Activated CD8-positive, alpha-beta memory T cell treated with anti-CD3 and anti-CD28 coated beads for 48 hours (primary cell): ENCODE data around the gene PRPF40A.

Source experiments
- DNase-seq, 3 experiments: peaks; one replicate each; pipeline ENCODE4 v3.0.0-alpha.2; 2020; ENCODE audit warnings: low read depth in 2 of 3, low spot score in 2 of 3

The PRPF40A gene

GRCh38 chr2:152655880-152656279 lies 61.4 kb downstream of the PRPF40A start:
- no peak for DNase-seq

- DNase-seq, result no peak
Measured at GRCh38 chr2:152651834-152652233, 65.4 kb downstream of the PRPF40A start.

- no peak for DNase-seq
Measured at GRCh38 chr2:152650768-152651371, 66.4 kb downstream of the PRPF40A start.

DNA sequence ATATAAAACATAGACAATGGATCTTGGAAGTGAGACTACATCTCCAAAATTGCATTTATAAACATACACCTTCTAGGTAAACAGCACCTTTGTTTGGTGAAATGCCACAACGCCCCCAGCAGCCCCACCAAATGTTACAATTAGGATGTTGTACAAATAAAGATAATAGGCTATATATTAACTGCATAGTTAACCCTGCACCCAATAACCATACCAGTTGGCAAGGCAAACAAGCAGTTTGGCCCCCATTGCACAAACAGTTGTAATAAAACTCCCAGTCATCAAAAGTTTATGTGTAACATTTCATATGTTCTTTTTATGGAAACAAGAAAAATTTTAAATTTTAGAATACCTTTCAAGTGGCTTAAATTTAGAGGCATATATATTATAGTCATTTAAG lies 67.3 kb downstream of the PRPF40A start:
- DNase-seq, result no peak

- DNase-seq, result no peak
Measured at GRCh38 chr2:152648336-152648735, 68.9 kb downstream of the PRPF40A start.

DNA sequence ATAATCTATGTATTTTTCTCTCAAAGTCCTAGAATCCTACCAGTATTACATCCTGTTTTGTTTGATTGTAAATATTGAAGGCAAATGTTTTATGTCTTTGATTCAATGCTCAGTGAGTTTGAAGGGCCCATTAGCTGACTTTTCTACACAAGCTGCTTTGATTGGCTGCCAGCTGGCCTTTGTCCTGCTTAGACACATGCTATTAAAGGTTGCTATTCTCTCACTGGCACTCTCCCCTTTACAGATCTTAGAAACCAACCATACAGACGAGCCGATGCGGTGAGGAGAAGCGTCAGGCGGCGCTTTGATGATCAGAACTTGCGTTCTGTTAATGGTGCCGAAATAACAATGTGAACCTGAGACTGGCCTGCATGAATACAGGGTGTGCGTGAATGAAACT lies 69.7 kb downstream of the PRPF40A start:
- DNase-seq, result no peak

- DNase-seq, result no peak
Measured at GRCh38 chr2:152646775-152647174, 70.5 kb downstream of the PRPF40A start.

DNA sequence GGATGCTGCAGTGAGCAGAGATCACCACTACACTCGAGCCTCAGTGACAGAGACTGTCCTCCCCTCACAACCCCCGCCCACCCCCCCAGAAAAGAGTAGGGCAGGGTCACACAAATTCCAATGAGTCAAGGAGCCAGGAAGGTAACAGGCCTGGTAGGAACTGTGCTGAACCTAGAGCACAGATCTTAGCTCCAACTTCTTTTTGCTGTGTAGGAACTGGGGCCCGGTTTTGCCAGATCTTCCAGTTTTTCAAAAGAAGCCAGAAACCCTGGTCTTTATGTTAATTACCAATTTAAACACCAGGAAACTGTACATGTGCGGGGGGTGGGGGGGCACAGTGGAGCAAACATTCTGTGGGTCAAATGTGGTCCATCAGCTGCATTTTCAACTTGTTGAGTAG lies 71.0 kb downstream of the PRPF40A start:
- DNase-seq, result no peak

- DNase-seq, result no peak
Measured at GRCh38 chr2:152644189-152644873, 72.9 kb downstream of the PRPF40A start.

- DNase-seq, result no peak
Measured at GRCh38 chr2:152638590-152638989, 78.7 kb downstream of the PRPF40A start.

DNA sequence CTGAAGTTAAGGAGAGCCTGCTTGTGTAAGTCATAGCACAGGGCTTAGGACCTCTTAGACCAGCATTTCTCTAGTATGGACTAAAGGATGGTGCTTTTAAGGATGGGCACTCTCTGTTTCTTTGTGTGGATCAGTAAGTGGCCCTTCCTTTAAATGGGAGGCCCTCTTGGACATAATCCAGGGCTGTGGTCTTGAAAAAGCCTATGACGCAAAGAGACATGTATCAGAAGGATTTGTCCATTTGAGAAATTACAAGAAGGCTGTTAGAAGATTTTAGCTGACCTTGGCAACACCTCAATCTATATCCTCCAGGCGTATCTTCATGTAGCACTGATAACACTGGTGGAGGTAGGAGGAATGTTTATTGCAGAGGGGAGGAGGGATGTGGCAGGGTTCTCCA lies 79.2 kb downstream of the PRPF40A start:
- DNase-seq, result no peak

DNA sequence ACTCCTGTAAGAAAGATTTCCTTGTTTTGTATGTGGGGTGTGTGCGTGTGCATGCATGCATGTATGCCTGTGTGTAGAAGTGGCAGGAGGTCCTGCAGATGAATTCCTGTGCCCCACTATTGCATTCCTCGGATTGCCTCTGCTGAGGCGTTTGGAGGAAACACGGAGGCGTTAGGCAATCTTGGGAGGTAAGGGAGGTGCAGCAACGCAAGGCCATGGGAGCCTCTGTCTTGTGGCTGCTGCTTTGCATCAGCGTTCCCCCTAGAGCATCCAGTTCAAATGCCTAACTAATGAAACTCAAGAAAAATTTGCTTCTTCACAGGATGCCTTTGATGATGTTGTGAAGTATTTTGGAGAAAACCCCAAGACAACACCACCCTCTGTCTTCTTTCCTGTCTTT lies 80.0 kb downstream of the PRPF40A start:
- DNase-seq, result no peak

DNA sequence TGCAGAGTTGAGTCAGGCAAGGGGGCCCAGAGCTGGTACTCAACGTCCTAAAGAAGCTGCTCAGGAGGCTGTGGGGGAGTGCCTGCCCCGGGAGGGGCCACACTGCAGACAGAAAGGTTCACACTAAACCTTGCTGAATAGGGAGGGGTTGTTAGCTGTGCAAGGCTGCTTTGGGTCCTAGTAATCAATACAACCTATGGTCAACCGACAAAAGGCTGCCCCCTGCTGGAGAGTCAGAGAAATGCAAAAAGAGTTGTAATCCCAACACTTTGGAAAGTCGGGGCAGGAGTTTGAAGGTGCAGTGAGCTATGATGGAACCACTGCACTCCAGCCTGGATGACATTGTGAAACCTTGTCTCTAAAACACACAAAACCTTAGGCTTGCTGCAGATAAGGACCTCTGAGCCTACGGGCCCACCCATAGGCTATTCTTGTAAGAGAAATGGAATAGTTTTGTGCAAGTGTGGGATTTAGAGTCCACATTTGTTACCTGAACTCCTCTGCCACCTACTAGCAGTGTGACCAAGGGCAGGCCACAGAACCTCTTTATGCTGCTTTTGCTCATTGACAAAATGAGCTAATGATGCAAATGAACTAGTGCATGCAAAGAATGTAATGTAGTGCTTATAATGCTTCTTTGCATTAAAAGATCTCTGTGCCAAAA lies 81.5 kb downstream of the PRPF40A start:
- DNase-seq, result peak; percentile 3 to 54 (median 40)

- no peak for DNase-seq
Measured at GRCh38 chr2:152632736-152633135, 84.5 kb downstream of the PRPF40A start.

DNA sequence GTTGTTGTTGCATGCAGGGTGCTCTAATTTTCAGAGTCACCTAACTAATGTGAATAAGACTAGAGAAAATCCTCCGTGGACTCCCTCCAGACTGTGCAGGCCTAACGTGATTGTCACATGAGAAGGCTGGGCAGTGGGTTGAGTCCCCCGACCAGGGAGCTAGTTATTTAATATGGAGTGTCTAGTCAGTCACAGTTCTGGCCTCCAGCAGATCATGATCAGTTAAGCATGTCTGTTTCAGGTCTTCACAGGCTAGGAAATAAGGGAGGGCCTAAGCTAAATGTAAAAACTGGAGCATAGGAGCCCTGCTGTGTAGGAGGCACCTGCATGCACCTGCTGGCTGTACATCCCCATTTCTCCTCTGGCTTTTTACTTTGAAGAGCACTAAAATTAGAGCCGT lies 86.8 kb downstream of the PRPF40A start:
- no peak for DNase-seq

GRCh38 chr2:152629202-152629601 lies 88.1 kb downstream of the PRPF40A start:
- DNase-seq, result no peak

GRCh38 chr2:152627351-152627957 lies 89.8 kb downstream of the PRPF40A start:
- no peak for DNase-seq

- DNase-seq, result no peak
Measured at GRCh38 chr2:152626911-152627339, 90.3 kb downstream of the PRPF40A start.

GRCh38 chr2:152624805-152625204 lies 92.5 kb downstream of the PRPF40A start:
- no peak for DNase-seq

- DNase-seq, result no peak
Measured at GRCh38 chr2:152623775-152624174, 93.5 kb downstream of the PRPF40A start.

GRCh38 chr2:152623076-152623740 lies 94.1 kb downstream of the PRPF40A start:
- DNase-seq, result no peak

DNA sequence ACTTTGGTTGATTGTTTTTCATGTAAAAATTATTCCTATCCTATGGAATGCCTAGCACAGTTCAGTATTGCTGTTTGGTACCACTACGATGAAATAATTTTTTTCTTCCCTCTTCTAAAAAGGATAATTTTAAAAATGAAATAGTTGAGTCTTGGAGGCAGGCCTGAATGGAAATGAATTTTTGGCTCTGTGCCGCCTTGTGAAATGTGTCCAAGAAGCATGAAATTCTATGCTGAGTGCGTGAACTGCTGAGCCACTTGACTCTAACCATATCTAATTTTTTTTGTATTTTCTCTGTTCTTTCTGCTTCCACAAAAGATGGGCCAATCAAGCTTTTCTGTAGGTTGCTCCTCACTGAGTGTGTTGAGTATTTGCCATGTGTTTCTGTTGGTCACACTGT lies 95.0 kb downstream of the PRPF40A start:
- DNase-seq, result no peak
